HL-60/S4 treated with phorbol 12-myristate 13-acetate at 8.2 ng/mL for 4 days and 3 days (cell line): ENCODE measurements around the gene ADIRF.

Experiments used
- in situ Hi-C: fragments of 300-500 bp; cut with MboI; formaldehyde crosslinking; loops from 2 replicates; pipeline ENCODE4 v1.15.0; 2022; ENCODE audit warnings: low sequenced_read_pairs

Gene ADIRF

DNA sequence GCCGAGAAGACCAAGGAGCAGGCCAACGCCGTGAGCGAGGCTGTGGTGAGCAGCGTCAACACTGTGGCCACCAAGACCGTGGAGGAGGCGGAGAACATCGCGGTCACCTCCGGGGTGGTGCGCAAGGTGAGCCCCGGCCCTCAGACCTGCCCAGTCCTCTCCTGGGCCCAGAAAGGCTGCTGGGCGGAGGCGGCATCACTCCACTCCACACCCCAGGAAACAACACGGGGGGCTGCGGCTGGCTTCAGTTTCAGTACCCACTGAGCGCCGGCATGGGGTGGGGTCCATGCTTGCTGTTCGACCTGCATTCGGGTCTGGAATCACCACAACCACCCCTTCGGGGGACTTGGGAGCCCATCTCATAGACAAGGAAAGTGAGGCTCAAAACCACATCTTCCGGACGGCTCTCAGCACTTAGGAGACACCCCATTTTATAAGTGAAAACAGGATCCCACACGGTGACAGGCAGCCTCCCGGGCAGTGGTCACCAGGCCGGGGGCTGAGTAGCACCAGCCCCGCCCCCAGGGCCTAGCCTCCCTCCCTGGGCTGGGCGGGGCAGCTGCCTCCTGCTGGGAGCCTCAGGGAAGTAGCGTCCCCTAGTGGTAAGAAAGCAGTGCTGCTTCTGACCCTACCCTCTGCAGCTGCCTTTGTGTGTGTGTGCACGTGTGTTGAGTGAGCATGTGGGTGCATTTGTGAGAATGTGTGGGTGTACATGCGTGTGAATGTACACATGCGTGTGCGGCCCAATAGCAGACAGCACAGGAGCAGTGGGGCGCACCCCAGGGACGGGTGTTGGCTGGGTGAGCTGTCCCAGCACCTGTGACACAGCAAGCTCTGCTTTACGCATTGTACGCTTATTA is 8.0 kb upstream of the ADIRF start:
- in situ Hi-C loops: no loop called here

DNA sequence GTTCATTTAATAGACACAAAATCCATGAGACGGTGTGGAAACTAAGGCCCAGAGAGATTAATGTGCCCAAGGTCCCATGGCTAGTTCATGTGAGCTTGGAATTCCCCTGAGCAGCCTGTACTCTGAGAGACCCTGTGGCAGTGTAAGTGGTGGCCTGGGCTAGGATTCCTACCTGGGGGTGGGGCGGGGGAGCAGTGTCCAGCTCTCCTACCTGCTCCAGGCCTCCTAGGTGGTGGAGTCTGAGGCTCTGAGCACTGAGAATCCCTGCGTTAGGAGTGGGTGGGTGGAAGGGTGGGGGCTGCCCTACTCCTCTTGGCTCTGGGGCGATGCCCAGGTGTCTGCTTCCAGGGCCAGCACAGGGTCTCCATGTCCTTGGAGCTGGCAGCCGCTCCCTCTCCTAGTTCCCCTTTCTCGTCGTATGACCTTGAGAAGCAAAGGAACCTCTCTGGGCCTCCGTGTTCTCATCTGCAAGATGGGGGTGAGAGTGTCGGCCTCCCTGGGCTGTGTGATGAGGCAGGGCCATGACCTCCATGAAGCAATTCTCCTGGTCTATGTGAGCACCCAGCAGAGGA is 7.3 kb upstream of the ADIRF start:
- in situ Hi-C loops: no loop called here

DNA sequence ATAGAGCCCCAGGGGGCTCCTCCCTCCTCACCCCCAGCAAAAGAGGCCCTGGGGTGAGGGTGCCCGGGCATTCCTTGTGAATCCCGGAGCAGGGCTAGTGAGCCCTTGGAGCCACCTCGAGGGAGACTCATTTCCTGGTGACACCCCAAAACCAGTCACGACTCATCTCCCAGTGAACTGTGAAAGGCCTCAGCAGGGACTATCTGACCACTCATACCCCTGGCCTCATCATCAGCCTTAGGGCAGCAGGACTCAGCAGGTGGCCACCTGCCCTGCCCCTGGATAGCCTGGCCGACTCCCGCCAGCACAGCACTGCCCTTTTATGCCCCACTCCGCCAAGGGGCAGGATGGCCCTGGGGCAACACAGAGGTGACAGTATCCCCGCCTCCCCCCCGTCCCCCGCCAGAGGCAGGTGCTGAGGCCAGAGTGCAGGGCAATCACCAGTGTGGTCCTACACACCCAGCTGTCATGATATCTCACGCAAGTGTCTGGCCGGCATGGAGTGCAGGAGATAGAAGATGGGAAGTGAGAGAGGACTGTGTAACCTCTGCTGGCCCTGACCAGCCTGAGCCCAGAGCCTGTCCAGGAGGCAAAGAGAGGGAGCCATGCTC is 6.7 kb upstream of the ADIRF start:
- in situ Hi-C loops: no loop called here

DNA sequence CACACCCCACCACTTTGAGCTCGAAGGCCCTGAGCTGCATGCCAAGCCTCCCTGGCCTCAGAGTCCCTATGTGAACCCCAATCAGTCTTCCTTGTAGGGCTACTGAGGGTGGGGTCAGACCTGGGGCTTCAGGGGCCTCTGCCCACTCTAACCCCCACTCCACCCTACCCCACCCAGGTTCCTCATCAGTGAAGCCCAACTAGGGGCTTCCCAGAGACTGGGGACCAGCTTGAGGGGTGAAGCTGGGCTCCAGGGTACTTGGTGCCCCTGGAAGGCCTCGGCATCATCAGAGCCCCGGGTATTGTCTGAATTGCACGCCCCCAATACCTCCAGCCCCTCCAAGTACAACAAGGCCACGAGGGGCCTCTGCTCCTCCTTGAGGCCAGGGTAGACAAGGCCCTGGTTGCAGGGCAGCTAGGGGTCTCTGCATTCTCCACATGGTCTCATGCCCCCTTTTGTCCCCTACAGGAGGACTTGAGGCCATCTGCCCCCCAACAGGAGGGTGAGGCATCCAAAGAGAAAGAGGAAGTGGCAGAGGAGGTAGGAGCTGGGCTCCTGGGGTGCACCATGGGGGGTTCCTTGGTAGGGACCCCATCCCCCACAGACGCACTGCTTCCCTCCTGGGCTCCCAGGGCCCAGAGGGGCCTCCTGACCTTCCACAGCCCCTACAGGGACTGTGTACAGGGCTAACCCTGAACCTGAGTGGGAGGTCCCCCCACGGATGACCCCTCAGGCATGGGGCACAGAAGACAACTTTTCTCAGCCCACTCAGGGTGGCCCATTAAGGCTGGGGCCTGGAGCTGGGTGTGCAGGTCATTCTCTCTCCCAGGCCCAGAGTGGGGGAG is 5.9 kb upstream of the ADIRF start:
- in situ Hi-C loops: no loop called here

GRCh38 chr10:86962981-86963310 is 5.3 kb upstream of the ADIRF start:
- in situ Hi-C loops: no loop called here

- in situ Hi-C loops: no loop called here
These were observed 4.9 kb upstream of the ADIRF start for GRCh38 chr10:86963341-86963919.

- in situ Hi-C loops: no loop called here
These were observed 4.0 kb upstream of the ADIRF start for GRCh38 chr10:86964061-86964846.

DNA sequence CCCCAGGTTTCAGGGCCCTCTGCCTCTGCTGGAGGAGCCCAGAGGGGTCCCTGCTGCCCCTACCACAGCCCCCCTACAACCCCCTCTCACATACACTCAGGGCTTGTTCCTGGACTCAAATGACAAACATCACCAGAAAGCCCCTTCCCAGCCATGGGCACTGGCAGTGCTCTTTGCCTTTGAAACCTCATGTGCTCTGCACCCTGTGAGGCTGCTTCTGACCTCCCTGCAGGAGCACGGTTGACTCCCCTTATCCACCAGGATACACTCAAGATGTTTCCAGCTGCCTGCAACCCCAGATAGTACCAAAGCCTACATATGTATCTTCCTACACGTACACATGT is 3.5 kb upstream of the ADIRF start:
- in situ Hi-C loops: no loop called here

- in situ Hi-C loops: no loop called here
These were observed 2.2 kb upstream of the ADIRF start for GRCh38 chr10:86965986-86966654.

- in situ Hi-C loops: no loop called here
These were observed 771 bp upstream of the ADIRF start for GRCh38 chr10:86967481-86967941.

DNA sequence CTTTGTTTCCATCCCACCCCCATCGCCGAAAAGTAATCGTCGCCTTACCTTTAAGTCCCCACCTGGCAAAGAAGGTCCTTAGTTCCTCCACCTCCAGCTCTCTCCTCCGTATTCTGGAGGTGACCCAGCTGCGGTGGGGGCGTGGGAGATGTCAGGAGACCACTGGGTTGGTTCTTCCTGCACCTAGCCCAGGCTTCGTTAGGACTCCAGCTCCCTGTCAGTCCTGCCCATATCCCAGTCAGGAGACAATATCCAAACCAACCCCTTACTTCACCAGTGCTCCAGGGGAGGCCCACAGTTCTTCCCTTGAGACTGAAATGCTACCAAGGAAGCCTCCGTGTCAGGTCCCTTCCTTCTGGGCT is 693 bp downstream of the ADIRF start:
- in situ Hi-C loops: no loop called here

DNA sequence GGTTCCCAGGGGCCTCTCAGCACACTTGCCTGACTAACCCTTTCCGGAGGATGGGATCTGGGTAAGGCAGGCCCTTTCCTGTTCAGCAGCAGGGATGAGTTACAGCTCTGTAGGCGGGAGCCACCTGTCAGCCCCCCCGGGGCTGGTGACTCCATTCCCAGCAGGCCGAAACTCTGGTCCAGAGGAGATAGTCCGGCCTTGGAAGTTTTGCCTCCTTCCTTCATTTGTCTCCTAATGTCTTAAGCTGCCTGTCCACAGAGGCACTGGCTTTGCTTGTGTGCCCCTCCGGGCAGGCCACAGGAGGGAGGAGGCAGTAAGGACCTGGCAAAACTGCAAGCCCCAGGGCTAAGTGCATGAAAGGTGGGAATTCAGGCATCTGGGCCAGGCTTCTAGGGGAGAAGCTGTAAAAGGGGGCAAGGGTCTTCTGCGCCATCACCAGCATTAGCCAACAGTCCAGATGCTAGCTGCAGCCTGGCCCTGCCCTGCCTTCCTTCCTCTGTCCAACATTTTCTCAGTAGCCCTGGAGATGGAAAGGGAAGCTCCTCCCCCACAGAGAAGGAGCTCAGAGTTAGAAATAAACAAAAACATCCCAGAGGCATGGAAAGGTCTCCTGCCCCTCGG is 1.2 kb downstream of the ADIRF start:
- in situ Hi-C loops: no loop called here

GRCh38 chr10:86970162-86970981 is 2.1 kb downstream of the ADIRF start:
- in situ Hi-C loops: no loop called here

DNA sequence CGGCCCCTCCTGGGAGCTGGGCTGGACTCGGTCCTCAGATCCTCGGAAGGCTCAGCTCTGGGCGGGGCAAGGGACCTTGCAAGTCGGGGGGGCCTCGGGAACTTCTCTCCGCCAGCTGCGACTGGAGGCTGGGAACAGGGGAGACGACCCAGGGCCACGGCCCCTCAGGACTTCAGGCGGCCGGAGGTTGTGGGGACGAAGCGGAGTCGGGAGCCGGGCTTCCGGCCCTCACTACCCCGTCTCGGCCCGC is 2.6 kb downstream of the ADIRF start:
- in situ Hi-C loops: no loop called here

DNA sequence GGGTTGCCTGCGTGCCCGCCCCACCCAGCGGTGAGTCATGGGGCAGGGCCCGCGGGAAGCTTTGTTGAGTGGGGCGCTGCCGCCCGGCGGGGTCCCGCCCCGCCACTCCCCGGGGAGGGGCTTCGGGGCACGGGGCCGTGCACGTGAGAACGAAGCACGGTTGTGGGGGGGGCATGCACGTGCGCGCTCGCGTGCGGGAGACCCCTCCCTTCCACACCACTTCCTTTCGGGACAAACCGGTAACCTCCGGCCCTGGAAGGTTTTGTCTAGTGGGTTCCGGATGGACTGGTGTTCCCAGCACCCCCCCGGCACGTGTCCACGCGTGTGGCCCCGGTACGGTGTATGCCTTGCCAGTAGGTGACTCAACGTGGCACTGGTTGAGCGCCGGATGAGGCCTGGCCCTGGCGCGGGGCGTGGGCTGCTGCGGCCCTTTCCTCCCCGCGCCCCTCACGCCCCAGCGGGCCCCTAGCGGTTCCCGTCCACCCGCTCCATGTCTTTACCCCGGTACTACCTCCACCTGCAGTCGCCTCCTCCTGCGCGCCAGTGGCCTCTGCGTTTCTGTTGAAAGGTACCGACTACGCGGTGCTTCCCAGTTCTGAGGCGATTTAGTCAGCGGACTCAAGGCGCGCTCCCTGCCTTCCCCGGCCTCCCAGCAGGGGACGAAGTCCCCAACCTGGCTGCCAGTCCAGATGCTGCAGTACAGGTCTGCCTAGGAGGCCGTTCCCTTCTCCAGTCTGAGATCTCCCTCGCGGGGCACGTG is 3.1 kb downstream of the ADIRF start:
- in situ Hi-C loops: no loop called here

GRCh38 chr10:86972613-86973380 is 4.5 kb downstream of the ADIRF start:
- in situ Hi-C loops: no loop called here

GRCh38 chr10:86974484-86974883 is 6.2 kb downstream of the ADIRF start:
- in situ Hi-C loops: no loop called here
